Fibroblast of the conjunctiva (primary cell): ENCODE results near the gene C6.

ENCODE experiments used
- DNase-seq: peaks from one replicate; pipeline ENCODE4 v3.0.0-alpha.2; 2010; ENCODE audit warnings: low read depth

C6 gene

GRCh38 chr5:41199660-41200059 lies 13.7 kb downstream of the C6 start:
- DNase-seq: no peak

GRCh38 chr5:41196197-41196596 lies 17.1 kb downstream of the C6 start:
- DNase-seq: no peak

GRCh38 chr5:41195228-41195627 lies 18.1 kb downstream of the C6 start:
- no peak for DNase-seq

GRCh38 chr5:41194339-41194738 lies 19.0 kb downstream of the C6 start:
- DNase-seq: no peak

- peak; percentile 95 for DNase-seq
These were observed 19.7 kb downstream of the C6 start for GRCh38 chr5:41193456-41194205.

GRCh38 chr5:41191249-41191648 lies 22.1 kb downstream of the C6 start:
- no peak for DNase-seq

- DNase-seq: no peak
These were observed 27.2 kb downstream of the C6 start for GRCh38 chr5:41186143-41186542.

- peak; percentile 38 for DNase-seq
These were observed 30.0 kb downstream of the C6 start for GRCh38 chr5:41183331-41183730.

- no peak for DNase-seq
These were observed 30.7 kb downstream of the C6 start for GRCh38 chr5:41182666-41183065.

- DNase-seq: no peak
These were observed 31.4 kb downstream of the C6 start for GRCh38 chr5:41181691-41182564.

- no peak for DNase-seq
These were observed 36.4 kb downstream of the C6 start for GRCh38 chr5:41176952-41177351.

- no peak for DNase-seq
These were observed 41.3 kb downstream of the C6 start for GRCh38 chr5:41172012-41172411.

GRCh38 chr5:41161271-41161670 lies 52.1 kb downstream of the C6 start:
- no peak for DNase-seq

GRCh38 chr5:41157272-41157894 lies 55.9 kb downstream of the C6 start:
- DNase-seq: peak; percentile 47

GRCh38 chr5:41156739-41157138 lies 56.6 kb downstream of the C6 start:
- peak; percentile 74 for DNase-seq

GRCh38 chr5:41154491-41154890 lies 58.8 kb downstream of the C6 start:
- no peak for DNase-seq

- no peak for DNase-seq
These were observed 61.8 kb downstream of the C6 start for GRCh38 chr5:41151564-41151963.

- DNase-seq: no peak
These were observed 64.9 kb downstream of the C6 start for GRCh38 chr5:41148448-41148847.

GRCh38 chr5:41145306-41145705 lies 68.0 kb downstream of the C6 start:
- DNase-seq: no peak

GRCh38 chr5:41143131-41143901 lies 70.0 kb downstream of the C6 start:
- no peak for DNase-seq

- DNase-seq: no peak
These were observed 85.2 kb downstream of the C6 start for GRCh38 chr5:41127967-41128690.
